ENCODE data around the gene PLA2G5. TPM values are rescaled to one million over a fixed set of nuclear protein-coding genes. Genes with fewer than 3 reads are reported as not detected.

PLA2G5 gene
- total RNA-seq, 6 experiments from 2014 or later: not detected

DNA sequence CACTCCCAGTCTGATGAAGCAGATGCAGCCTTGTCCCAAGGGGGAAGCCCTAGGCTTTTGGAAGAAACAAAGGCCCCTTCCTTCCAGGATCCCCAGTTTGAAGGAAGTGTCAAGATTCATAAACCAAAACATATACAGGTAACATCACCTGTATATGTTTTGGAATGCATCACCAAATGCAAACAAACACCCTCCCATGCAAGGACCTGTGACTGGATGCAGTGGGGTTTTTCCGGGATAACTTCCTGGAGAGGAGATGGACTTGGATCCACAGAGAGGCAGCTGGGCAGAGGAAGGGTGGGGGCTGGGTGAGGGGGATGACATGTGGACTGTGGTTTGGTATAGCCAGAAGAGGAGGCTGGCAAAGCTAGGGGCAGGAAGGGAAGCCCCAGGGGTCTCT lies 67.6 kb downstream of the PLA2G5 start:
- H3K27ac Mint-ChIP-seq: no peak overlapping the region
- H3K4me3 Mint-ChIP-seq: no peak overlapping the region
- H3K4me1 Mint-ChIP-seq (ENCODE audit: low read depth): no peaks in the 10 kb centered on the region
- H3K9me3 Mint-ChIP-seq: no peaks in the 10 kb centered on the region
- H3K36me3 Mint-ChIP-seq (ENCODE audit: low read depth): no peaks in the 10 kb centered on the region
- H3K27me3 Mint-ChIP-seq (ENCODE audit: insufficient read depth): peaks cover 43% of the 10 kb centered on the region; the same call in 1 of the 2 replicates
- TF ChIP-seq, protein P1, sequence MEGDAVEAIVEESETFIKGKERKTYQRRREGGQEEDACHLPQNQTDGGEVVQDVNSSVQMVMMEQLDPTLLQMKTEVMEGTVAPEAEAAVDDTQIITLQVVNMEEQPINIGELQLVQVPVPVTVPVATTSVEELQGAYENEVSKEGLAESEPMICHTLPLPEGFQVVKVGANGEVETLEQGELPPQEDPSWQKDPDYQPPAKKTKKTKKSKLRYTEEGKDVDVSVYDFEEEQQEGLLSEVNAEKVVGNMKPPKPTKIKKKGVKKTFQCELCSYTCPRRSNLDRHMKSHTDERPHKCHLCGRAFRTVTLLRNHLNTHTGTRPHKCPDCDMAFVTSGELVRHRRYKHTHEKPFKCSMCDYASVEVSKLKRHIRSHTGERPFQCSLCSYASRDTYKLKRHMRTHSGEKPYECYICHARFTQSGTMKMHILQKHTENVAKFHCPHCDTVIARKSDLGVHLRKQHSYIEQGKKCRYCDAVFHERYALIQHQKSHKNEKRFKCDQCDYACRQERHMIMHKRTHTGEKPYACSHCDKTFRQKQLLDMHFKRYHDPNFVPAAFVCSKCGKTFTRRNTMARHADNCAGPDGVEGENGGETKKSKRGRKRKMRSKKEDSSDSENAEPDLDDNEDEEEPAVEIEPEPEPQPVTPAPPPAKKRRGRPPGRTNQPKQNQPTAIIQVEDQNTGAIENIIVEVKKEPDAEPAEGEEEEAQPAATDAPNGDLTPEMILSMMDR (IDR thresholded peaks at IDR 0.05): no peak
- DNase-seq: no peak

- no peak for DNase-seq
- no peaks in the 10 kb centered on the region for H3K4me1 Mint-ChIP-seq (ENCODE audit: low read depth)
- TF ChIP-seq, protein P1 (IDR thresholded peaks at IDR 0.05): no peak
- H3K27ac Mint-ChIP-seq: no peak overlapping the region
- H3K36me3 Mint-ChIP-seq (ENCODE audit: low read depth): no peaks in the 10 kb centered on the region
- no peaks in the 10 kb centered on the region for H3K9me3 Mint-ChIP-seq
- peaks cover 46% of the 10 kb centered on the region; the same call in 1 of the 2 replicates for H3K27me3 Mint-ChIP-seq (ENCODE audit: insufficient read depth)
- no peak overlapping the region for H3K4me3 Mint-ChIP-seq
These were observed 68.4 kb downstream of the PLA2G5 start for GRCh38 chr1:20138346-20138745.

- no peak within 1 kb of the TSS for H3K27ac Mint-ChIP-seq
- TF ChIP-seq, protein P1 (IDR thresholded peaks at IDR 0.05): no peak
- no peak for DNase-seq
- H3K4me3 Mint-ChIP-seq: no peak within 1 kb of the TSS
- H3K9me3 Mint-ChIP-seq: no peaks in the 10 kb centered on the region
- peaks cover 42% of the 10 kb centered on the region; the same call in 1 of the 2 replicates for H3K27me3 Mint-ChIP-seq (ENCODE audit: insufficient read depth)
- no peaks in the 10 kb centered on the region for H3K4me1 Mint-ChIP-seq (ENCODE audit: low read depth)
- H3K36me3 Mint-ChIP-seq (ENCODE audit: low read depth): no peaks in the 10 kb centered on the region
These were observed 69.1 kb downstream of the PLA2G5 start, which contains the start of gene PLA2G2F for GRCh38 chr1:20138961-20139550. PLA2G2F (plus strand) TSS chr1:20139323; CDS start chr1:20139428, 105 bp downstream.

DNA sequence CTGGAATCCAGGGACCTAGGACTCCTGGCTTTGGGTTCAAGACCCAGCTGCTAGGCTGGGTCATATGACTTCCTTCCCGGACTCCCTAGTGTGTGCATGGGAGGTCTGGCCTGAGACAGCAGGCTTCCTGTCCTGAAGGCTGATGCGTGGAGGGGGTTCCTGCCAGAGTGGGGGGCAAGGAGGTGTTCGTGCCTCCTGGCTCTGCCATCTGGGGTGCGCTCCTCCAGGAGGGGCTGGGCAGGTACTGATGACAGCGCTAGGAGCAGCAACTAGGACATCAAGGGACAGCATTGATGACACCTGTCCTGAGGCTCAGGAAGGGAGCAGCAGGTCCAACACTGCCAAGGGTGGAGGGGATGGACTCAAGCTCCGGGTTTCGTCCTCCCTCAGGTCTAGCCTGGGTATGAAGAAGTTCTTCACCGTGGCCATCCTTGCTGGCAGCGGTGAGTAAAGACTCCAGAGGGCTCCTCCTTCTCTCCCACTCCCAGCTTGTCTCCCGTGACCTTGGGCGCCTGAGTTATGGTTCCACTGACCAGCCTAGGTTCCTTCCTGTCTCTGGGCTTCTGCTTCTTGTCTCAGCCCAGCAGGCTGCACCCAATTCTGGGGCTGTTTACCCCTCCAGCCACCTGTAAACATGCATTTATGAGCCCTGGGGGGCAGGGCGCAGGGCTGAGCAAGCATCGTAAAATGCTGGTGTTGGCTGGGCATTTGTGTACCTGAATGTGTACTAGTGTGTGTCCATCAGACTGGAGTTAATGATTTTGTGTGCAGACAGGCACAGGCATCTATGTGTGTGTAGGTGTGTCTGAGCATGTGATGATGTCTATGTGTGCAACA lies 70.0 kb downstream of the PLA2G5 start:
- Mint-ChIP-seq H3K36me3 (ENCODE audit: low read depth) (no peaks in the 10 kb centered on the region), H3K27ac (no peak overlapping the region), H3K27me3 (ENCODE audit: insufficient read depth) (peaks cover 42% of the 10 kb centered on the region; the same call in 1 of the 2 replicates), H3K4me3 (no peak overlapping the region), H3K4me1 (ENCODE audit: low read depth) (no peaks in the 10 kb centered on the region), H3K9me3 (no peaks in the 10 kb centered on the region)
- TF ChIP-seq, protein P1 (IDR thresholded peaks at IDR 0.05): no peak
- DNase-seq: no peak

- H3K4me3 Mint-ChIP-seq: no peak overlapping the region
- no peaks in the 10 kb centered on the region for H3K4me1 Mint-ChIP-seq (ENCODE audit: low read depth)
- peaks cover 45% of the 10 kb centered on the region for H3K27me3 Mint-ChIP-seq (ENCODE audit: insufficient read depth)
- no peak overlapping the region for H3K27ac Mint-ChIP-seq
- TF ChIP-seq, protein P1 (IDR thresholded peaks at IDR 0.05): no peak
- no peaks in the 10 kb centered on the region for H3K9me3 Mint-ChIP-seq
- no peaks in the 10 kb centered on the region for H3K36me3 Mint-ChIP-seq (ENCODE audit: low read depth)
- no peak for DNase-seq
These were observed 71.0 kb downstream of the PLA2G5 start for GRCh38 chr1:20141001-20141400.
